ENCODE results near the gene KIFBP.

Gene KIFBP

GRCh38 chr10:69057261-69057950 is 68.8 kb downstream of the KIFBP start:
- no peak for DNase-seq (ENCODE audit: insufficient read length, low spot score)
- TF ChIP-seq SPI1 (IDR thresholded peaks at IDR 0.05; ENCODE audit: low read depth, low read length): peak; percentile 61
- TF ChIP-seq PAX5 (IDR thresholded peaks at IDR 0.05; ENCODE audit: insufficient read depth, low read length, severe bottlenecking): no peak
- FAIRE-seq: no peak

DNA sequence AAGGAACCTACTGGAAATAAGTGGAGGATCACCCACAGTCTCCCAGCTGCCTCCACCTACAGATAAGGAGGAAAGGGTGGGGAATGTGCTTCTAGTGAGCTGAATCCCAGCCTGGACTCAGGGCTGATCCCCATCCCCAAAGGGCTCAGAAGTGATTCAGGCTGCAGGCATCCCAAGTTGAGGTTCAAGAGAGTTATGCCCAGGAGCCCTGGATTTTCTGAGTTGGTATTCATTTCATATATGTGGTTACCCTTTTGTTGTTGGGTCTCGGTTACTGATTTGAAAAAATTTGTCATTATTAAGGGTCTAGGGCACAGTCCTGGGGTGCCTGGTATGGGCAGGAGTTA is 69.3 kb downstream of the KIFBP start:
- FAIRE-seq (no peak), DNase-seq (ENCODE audit: insufficient read length, low spot score) (no peak)
- TF ChIP-seq POU2F2 (IDR thresholded peaks at IDR 0.05; ENCODE audit: low read depth, low read length): no peak
- no peak for TF ChIP-seq POLR2AphosphoS5 (IDR thresholded peaks at IDR 0.05; ENCODE audit: low read depth, low read length)
- TF ChIP-seq PAX5 (IDR thresholded peaks at IDR 0.05; ENCODE audit: insufficient read depth, low read length, severe bottlenecking): no peak
- TF ChIP-seq POLR2A (IDR thresholded peaks at IDR 0.05; ENCODE audit: low read depth, low read length): no peak
- no peak for TF ChIP-seq SPI1 (IDR thresholded peaks at IDR 0.05; ENCODE audit: low read depth, low read length)

DNA sequence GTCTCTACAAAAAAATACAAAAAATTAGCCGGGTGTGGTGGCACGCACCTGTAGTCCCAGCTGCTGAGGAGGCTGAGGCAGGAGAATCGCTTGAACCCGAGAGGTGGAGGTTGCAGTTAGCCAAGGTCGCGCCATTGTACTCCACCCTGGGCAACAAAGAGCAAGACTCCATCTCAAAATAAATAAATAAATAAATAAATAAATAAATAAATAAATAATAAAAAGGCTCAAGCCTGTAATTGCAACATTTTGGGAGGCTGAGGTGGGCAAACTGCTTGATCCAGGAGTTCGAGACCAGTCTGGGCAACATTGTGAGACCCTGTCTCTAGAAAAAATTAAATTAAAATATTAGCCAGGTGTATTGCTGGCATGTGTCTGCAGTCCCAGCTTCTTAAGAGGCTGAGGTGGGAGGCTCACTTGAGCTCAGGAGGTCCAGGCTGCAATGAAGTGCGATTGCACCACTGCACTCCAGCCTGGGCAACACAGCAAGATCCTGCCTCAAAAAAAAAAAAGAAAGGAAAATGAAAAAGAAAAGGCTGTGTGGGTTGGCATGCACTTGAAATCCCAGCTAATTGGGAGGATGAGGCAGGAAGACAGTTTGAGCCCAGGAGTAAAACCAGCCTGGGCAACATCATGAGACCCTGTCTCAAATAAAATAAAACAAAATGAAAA is 71.7 kb downstream of the KIFBP start:
- FAIRE-seq: no peak
- TF ChIP-seq SPI1 (IDR thresholded peaks at IDR 0.05; ENCODE audit: low read depth, low read length) (no peak), POLR2AphosphoS5 (IDR thresholded peaks at IDR 0.05; ENCODE audit: low read depth, low read length) (no peak), PAX5 (IDR thresholded peaks at IDR 0.05; ENCODE audit: insufficient read depth, low read length, severe bottlenecking) (no peak), TAF1 (IDR thresholded peaks at IDR 0.05; ENCODE audit: low read depth, low read length) (no peak), POLR2A (IDR thresholded peaks at IDR 0.05; ENCODE audit: low read depth, low read length) (no peak), POU2F2 (IDR thresholded peaks at IDR 0.05; ENCODE audit: low read depth, low read length) (no peak)
- DNase-seq (ENCODE audit: insufficient read length, low spot score): no peak

- DNase-seq (ENCODE audit: insufficient read length, low spot score): no peak
- FAIRE-seq: peak; percentile 87
- TF ChIP-seq POLR2A (IDR thresholded peaks at IDR 0.05; ENCODE audit: low read depth, low read length) (no peak), SPI1 (IDR thresholded peaks at IDR 0.05; ENCODE audit: low read depth, low read length) (peak; percentile 56)
Measured at GRCh38 chr10:69061305-69062161, 72.9 kb downstream of the KIFBP start.

GRCh38 chr10:69062901-69063300 is 74.3 kb downstream of the KIFBP start:
- no peak for FAIRE-seq
- TF ChIP-seq TAF1 (IDR thresholded peaks at IDR 0.05; ENCODE audit: low read depth, low read length) (no peak), POLR2AphosphoS5 (IDR thresholded peaks at IDR 0.05; ENCODE audit: low read depth, low read length) (no peak), POU2F2 (IDR thresholded peaks at IDR 0.05; ENCODE audit: low read depth, low read length) (no peak), PAX5 (IDR thresholded peaks at IDR 0.05; ENCODE audit: insufficient read depth, low read length, severe bottlenecking) (no peak), POLR2A (IDR thresholded peaks at IDR 0.05; ENCODE audit: low read depth, low read length) (no peak), SPI1 (IDR thresholded peaks at IDR 0.05; ENCODE audit: low read depth, low read length) (no peak)
- DNase-seq (ENCODE audit: insufficient read length, low spot score): no peak

DNA sequence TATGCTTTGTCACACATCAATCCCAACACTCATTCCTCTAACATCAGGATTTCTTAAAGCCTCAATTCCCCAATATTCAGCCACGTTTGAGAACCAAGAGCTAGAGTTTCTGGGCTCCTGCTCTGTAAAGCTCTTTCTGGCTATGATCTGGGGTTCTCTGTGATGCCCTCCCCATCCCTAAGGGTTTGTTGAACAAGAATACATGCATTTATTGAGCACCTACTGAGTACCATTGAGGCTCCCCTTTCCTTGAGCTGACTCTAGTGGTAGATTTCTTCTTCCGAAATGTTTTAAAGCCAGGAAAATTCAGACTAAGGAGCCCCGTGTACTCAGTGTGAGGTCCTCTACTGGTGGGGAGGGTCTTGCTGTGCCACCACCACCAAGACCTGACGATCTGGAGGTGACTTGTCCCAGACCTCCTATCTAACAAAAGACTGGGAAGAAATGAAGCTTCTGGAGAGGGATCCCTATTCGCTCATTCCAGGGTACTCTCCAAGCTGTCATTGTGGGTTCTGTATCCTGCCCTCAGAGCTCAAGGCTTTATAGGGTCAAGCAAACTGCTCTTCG is 76.2 kb downstream of the KIFBP start:
- DNase-seq (ENCODE audit: insufficient read length, low spot score) (no peak), FAIRE-seq (no peak)
- TF ChIP-seq SPI1 (IDR thresholded peaks at IDR 0.05; ENCODE audit: low read depth, low read length): no peak
- TF ChIP-seq POLR2A (IDR thresholded peaks at IDR 0.05; ENCODE audit: low read depth, low read length): no peak
- no peak for TF ChIP-seq PAX5 (IDR thresholded peaks at IDR 0.05; ENCODE audit: insufficient read depth, low read length, severe bottlenecking)
- TF ChIP-seq POLR2AphosphoS5 (IDR thresholded peaks at IDR 0.05; ENCODE audit: low read depth, low read length): no peak
- TF ChIP-seq TAF1 (IDR thresholded peaks at IDR 0.05; ENCODE audit: low read depth, low read length): no peak
- TF ChIP-seq POU2F2 (IDR thresholded peaks at IDR 0.05; ENCODE audit: low read depth, low read length): no peak

DNA sequence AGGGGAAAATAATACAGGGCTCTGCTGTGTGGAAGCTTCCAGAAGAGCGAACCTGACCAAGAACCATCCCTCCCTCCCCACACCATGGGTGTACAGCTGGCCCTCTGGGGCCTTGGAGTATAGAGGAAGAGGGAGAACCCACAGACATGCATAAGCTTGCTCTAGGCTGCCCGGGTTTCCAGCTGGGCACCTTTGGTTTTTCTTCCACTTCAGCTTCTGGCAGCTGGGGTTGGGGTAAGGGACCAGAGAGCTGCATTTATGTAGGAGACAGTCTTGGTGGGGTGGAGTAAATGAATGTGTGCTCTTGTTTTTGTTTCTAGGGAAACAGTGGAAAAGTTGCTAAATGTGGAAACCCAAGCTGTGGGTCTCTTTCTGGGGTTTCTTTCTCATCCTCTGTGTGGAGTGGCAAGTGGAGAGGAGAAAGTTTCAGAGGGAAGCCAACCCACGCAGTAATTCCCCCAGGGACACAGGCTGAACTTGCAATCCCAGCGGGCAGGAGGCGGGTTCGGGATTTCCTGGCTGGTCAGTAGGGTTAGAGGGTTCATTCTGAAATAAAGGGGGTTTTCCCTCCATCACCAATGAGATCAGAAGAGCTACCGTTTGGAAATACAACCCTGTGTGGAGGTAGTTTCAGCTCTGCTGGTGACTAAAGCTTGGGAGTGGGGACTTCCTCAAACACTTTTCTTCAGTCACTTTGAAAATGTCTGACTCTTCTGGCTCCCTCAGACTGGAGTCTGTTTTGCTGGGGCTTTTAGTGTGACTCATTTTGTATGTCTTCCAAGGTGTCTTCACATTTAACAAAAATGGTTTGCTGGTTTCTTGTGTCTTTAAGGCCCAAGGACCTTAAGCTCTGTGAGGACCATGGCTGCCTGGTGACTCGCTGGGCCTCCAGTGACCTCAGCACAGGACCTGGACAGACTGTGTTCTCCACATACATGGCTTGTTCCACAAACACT is 77.1 kb downstream of the KIFBP start:
- FAIRE-seq: peak; percentile 23
- peak; percentile 8; the same call in 1 of the 2 replicates for TF ChIP-seq POU2F2 (IDR thresholded peaks at IDR 0.05; ENCODE audit: low read depth, low read length)
- TF ChIP-seq POLR2A (IDR thresholded peaks at IDR 0.05; ENCODE audit: low read depth, low read length): no peak
- TF ChIP-seq POLR2AphosphoS5 (IDR thresholded peaks at IDR 0.05; ENCODE audit: low read depth, low read length): no peak
- peak; percentile 88 for TF ChIP-seq SPI1 (IDR thresholded peaks at IDR 0.05; ENCODE audit: low read depth, low read length)
- TF ChIP-seq PAX5 (IDR thresholded peaks at IDR 0.05; ENCODE audit: insufficient read depth, low read length, severe bottlenecking): peak; percentile 44
- DNase-seq (ENCODE audit: insufficient read length, low spot score): no peak
